ENCODE data around the gene RIMKLA. TPM values are rescaled to one million over a fixed set of nuclear protein-coding genes. Genes with fewer than 3 reads are reported as not detected.

Gene RIMKLA
- total and polyA plus RNA-seq, 2 of the 13 experiments (the other 11 are each of a cell fraction or from before 2014, with no cell fraction given) = 2.5 to 3.8 TPM

GRCh38 chr1:42335050-42335808 is 45.4 kb upstream of the RIMKLA start, which contains the start of gene FOXJ3 (continued):
- TF ChIP-seq ATF7-NPFF (CRISPR knock-in tag; IDR thresholded peaks at IDR 0.05; ENCODE audit: low read depth) (peak; percentile 85), CBX5 (CRISPR knock-in tag; IDR thresholded peaks at IDR 0.05; ENCODE audit: borderline replicate concordance) (peak; percentile 95), ZNF335 (CRISPR knock-in tag; IDR thresholded peaks at IDR 0.05) (peak; percentile 68), KDM5B (CRISPR knock-in tag; IDR thresholded peaks at IDR 0.05; ENCODE audit: borderline replicate concordance) (peak; percentile 88; the same call in 1 of the 2 replicates), PHF20 (CRISPR knock-in tag; IDR thresholded peaks at IDR 0.05) (peak; percentile 81), ZNF597 (CRISPR knock-in tag; IDR thresholded peaks at IDR 0.05) (no peak), RFX5 (IDR thresholded peaks at IDR 0.05; ENCODE audit: low read depth, low read length) (no peak; the same call in 1 of the 2 replicates), ZNF333 (CRISPR knock-in tag; IDR thresholded peaks at IDR 0.05; ENCODE audit: borderline replicate concordance) (peak; percentile 70; the same call in 1 of the 2 replicates), RARA (CRISPR knock-in tag; IDR thresholded peaks at IDR 0.05) (peak; percentile 74), ZNF768 (CRISPR knock-in tag; IDR thresholded peaks at IDR 0.05) (peak; percentile 85), ATF3 (CRISPR knock-in tag; IDR thresholded peaks at IDR 0.05) (peak; percentile 78), ZNF777 (CRISPR knock-in tag; IDR thresholded peaks at IDR 0.05) (peak; percentile 64), TEAD2 (CRISPR knock-in tag; IDR thresholded peaks at IDR 0.05) (no peak), ZNF607 (CRISPR knock-in tag; IDR thresholded peaks at IDR 0.05; ENCODE audit: borderline replicate concordance) (peak; percentile 75), HNRNPH1 (optimal IDR thresholded peaks at IDR 0.05; ENCODE audit: low read depth, low read length) (no peak), ATM (IDR thresholded peaks at IDR 0.05; ENCODE audit: borderline replicate concordance) (no peak), ZBTB21 (CRISPR knock-in tag; IDR thresholded peaks at IDR 0.05) (no peak), TCF7 (IDR thresholded peaks at IDR 0.05; ENCODE audit: low read depth) (no peak), SP1 (IDR thresholded peaks at IDR 0.05) (no peak), SP1 (CRISPR knock-in tag; IDR thresholded peaks at IDR 0.05) (peak; percentile 96)
- TF ChIP-seq, protein P1, sequence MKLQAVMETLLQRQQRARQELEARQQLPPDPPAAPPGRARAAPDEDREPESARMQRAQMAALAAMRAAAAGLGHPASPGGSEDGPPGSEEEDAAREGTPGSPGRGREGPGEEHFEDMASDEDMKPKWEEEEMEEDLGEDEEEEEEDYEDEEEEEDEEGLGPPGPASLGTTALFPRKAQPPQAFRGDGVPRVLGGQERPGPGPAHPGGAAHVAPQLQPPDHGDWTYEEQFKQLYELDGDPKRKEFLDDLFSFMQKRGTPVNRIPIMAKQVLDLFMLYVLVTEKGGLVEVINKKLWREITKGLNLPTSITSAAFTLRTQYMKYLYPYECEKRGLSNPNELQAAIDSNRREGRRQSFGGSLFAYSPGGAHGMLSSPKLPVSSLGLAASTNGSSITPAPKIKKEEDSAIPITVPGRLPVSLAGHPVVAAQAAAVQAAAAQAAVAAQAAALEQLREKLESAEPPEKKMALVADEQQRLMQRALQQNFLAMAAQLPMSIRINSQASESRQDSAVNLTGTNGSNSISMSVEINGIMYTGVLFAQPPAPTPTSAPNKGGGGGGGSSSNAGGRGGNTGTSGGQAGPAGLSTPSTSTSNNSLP (IDR thresholded peaks at IDR 0.05; ENCODE audit: low read depth, low read length) = peak; percentile 49; the same call in 1 of the 2 replicates
- TF ChIP-seq, protein P2, sequence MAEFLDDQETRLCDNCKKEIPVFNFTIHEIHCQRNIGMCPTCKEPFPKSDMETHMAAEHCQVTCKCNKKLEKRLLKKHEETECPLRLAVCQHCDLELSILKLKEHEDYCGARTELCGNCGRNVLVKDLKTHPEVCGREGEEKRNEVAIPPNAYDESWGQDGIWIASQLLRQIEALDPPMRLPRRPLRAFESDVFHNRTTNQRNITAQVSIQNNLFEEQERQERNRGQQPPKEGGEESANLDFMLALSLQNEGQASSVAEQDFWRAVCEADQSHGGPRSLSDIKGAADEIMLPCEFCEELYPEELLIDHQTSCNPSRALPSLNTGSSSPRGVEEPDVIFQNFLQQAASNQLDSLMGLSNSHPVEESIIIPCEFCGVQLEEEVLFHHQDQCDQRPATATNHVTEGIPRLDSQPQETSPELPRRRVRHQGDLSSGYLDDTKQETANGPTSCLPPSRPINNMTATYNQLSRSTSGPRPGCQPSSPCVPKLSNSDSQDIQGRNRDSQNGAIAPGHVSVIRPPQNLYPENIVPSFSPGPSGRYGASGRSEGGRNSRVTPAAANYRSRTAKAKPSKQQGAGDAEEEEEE (CRISPR knock-in tag; IDR thresholded peaks at IDR 0.05; ENCODE audit: borderline replicate concordance) = 0 out of 2 replicates have a peak, but pooled peaks have one; percentile 53
- TF ChIP-seq, protein P3, sequence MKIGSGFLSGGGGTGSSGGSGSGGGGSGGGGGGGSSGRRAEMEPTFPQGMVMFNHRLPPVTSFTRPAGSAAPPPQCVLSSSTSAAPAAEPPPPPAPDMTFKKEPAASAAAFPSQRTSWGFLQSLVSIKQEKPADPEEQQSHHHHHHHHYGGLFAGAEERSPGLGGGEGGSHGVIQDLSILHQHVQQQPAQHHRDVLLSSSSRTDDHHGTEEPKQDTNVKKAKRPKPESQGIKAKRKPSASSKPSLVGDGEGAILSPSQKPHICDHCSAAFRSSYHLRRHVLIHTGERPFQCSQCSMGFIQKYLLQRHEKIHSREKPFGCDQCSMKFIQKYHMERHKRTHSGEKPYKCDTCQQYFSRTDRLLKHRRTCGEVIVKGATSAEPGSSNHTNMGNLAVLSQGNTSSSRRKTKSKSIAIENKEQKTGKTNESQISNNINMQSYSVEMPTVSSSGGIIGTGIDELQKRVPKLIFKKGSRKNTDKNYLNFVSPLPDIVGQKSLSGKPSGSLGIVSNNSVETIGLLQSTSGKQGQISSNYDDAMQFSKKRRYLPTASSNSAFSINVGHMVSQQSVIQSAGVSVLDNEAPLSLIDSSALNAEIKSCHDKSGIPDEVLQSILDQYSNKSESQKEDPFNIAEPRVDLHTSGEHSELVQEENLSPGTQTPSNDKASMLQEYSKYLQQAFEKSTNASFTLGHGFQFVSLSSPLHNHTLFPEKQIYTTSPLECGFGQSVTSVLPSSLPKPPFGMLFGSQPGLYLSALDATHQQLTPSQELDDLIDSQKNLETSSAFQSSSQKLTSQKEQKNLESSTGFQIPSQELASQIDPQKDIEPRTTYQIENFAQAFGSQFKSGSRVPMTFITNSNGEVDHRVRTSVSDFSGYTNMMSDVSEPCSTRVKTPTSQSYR (CRISPR knock-in tag; IDR thresholded peaks at IDR 0.05; ENCODE audit: borderline replicate concordance) = peak; percentile 74; the same call in 1 of the 2 replicates

Data from HepG2 (cell line).